ENCODE data around the gene IMMP2L.

Gene IMMP2L

DNA sequence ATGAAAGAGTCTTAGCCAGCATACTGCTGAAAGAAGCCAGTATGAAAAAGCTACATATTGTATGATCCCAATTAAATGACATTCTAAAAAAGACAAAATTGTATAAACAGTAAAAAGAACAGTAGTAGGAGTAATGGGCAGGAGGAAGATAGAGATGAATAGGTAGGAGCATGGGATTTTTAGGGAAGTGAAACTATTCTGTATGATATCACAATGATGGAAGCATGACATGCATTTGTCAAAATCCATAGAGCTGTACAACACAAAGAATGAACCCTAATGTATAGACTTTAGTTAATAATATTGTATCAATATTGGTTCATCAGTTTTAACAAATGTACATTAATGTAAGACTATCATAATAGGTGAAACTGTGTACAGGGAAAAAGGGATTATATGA, 147.9 kb downstream of the IMMP2L start:
- TF ChIP-seq, protein P1, sequence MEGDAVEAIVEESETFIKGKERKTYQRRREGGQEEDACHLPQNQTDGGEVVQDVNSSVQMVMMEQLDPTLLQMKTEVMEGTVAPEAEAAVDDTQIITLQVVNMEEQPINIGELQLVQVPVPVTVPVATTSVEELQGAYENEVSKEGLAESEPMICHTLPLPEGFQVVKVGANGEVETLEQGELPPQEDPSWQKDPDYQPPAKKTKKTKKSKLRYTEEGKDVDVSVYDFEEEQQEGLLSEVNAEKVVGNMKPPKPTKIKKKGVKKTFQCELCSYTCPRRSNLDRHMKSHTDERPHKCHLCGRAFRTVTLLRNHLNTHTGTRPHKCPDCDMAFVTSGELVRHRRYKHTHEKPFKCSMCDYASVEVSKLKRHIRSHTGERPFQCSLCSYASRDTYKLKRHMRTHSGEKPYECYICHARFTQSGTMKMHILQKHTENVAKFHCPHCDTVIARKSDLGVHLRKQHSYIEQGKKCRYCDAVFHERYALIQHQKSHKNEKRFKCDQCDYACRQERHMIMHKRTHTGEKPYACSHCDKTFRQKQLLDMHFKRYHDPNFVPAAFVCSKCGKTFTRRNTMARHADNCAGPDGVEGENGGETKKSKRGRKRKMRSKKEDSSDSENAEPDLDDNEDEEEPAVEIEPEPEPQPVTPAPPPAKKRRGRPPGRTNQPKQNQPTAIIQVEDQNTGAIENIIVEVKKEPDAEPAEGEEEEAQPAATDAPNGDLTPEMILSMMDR (IDR thresholded peaks at IDR 0.05; ENCODE audit: poor library complexity, severe bottlenecking), result no peak
- Histone ChIP-seq H3K4me1 (ENCODE audit: insufficient read depth, poor library complexity, severe bottlenecking) (no peaks in the 10 kb centered on the region), H3K9me3 (ENCODE audit: severe bottlenecking) (no peaks in the 10 kb centered on the region), H3K36me3 (ENCODE audit: low read depth) (no peaks in the 10 kb centered on the region), H3K27ac (ENCODE audit: poor library complexity, severe bottlenecking) (no peak overlapping the region), H3K4me3 (ENCODE audit: severe bottlenecking) (no peak overlapping the region), H3K27me3 (ENCODE audit: insufficient read depth, poor library complexity, severe bottlenecking) (no peaks in the 10 kb centered on the region)
- no peak for DNase-seq (ENCODE audit: low spot score)
- ATAC-seq (ENCODE audit: low read depth), result no peak

DNA sequence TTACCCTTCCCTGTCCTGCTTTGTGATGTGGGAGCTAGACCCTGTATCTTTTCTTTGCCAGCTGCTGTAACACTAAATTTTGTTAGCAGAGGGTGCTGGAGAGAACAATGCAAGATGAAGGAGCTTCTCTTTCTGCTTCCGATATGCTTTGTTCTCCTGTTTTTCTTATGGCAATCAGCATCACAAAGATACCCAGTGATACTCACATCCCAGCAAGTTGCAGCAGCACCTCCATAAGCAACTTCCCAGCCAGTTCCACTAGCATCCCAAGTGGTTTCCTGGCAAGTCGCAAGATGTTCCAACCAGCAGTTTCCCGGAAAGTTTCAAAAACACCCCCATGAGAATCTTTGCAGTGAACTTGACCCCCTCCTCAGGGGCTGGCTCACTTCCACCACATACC, 148.6 kb downstream of the IMMP2L start:
- Histone ChIP-seq H3K36me3 (ENCODE audit: low read depth) (no peaks in the 10 kb centered on the region), H3K27me3 (ENCODE audit: insufficient read depth, poor library complexity, severe bottlenecking) (no peaks in the 10 kb centered on the region), H3K27ac (ENCODE audit: poor library complexity, severe bottlenecking) (no peak overlapping the region), H3K4me1 (ENCODE audit: insufficient read depth, poor library complexity, severe bottlenecking) (no peaks in the 10 kb centered on the region), H3K4me3 (ENCODE audit: severe bottlenecking) (no peak overlapping the region), H3K9me3 (ENCODE audit: severe bottlenecking) (no peaks in the 10 kb centered on the region)
- ATAC-seq (ENCODE audit: low read depth), result no peak
- no peak for DNase-seq (ENCODE audit: low spot score)
- TF ChIP-seq, protein P1 (IDR thresholded peaks at IDR 0.05; ENCODE audit: poor library complexity, severe bottlenecking), result no peak

DNA sequence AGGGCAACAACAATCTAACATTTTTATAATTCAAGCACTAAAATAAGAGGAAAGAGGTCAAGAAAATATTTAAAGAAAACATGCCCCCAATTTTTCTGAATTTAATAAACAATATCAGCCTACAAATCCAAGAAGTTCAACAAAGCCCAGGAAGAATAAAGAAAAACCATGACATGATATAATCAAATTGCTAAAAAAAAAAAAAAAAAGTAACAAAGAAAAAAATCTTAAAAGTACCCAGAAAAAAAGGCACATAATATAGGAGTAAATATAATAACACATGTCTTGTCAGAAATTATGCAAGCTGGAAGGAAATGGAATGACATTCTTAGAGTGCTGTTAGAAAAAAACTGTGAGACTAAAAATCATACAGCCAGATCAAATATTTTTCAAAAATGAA, 151.4 kb downstream of the IMMP2L start:
- Histone ChIP-seq H3K36me3 (ENCODE audit: low read depth) (no peaks in the 10 kb centered on the region), H3K4me1 (ENCODE audit: insufficient read depth, poor library complexity, severe bottlenecking) (no peaks in the 10 kb centered on the region), H3K4me3 (ENCODE audit: severe bottlenecking) (no peak overlapping the region), H3K9me3 (ENCODE audit: severe bottlenecking) (no peaks in the 10 kb centered on the region), H3K27ac (ENCODE audit: poor library complexity, severe bottlenecking) (no peak overlapping the region), H3K27me3 (ENCODE audit: insufficient read depth, poor library complexity, severe bottlenecking) (no peaks in the 10 kb centered on the region)
- ATAC-seq (ENCODE audit: low read depth), result no peak
- no peak for DNase-seq (ENCODE audit: low spot score)
- TF ChIP-seq, protein P1 (IDR thresholded peaks at IDR 0.05; ENCODE audit: poor library complexity, severe bottlenecking), result no peak

DNA sequence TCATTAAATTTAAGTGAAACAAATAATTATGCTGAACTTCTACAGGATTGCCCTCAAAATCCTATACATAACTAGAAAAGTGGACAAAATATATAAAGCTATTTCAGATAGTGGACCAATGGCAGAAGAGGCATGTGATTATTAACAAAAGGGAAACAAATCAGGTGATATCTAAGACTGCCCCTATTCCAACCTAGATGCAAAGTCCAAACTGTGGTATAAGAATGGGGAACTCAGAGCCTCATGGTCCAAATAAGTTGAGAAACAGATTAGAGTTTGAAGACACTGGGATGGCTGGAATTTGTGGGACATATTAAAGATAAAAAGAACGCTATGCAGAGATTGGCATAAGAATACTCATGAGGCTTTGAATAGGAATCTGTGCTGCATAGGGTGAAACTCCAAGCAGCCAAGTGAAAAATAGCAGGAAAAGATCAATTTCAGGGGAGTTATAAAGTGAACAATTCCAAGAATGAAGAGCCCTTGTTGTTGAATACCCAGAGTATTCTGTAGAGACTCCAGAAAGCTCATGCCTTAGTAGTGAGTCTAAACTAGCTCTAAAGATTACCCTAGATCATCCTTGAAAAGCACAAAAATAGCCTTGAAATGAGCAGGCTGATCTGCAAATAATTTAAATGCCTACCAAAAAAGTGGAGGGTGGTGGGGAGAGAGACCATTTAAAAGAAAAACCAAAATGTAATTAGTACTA, 152.4 kb downstream of the IMMP2L start:
- no peak overlapping the region for H3K27ac ChIP-seq (ENCODE audit: poor library complexity, severe bottlenecking)
- TF ChIP-seq, protein P1 (IDR thresholded peaks at IDR 0.05; ENCODE audit: poor library complexity, severe bottlenecking), result no peak
- no peaks in the 10 kb centered on the region for H3K9me3 ChIP-seq (ENCODE audit: severe bottlenecking)
- H3K36me3 ChIP-seq (ENCODE audit: low read depth), result no peaks in the 10 kb centered on the region
- ATAC-seq (ENCODE audit: low read depth), result no peak
- no peak overlapping the region for H3K4me3 ChIP-seq (ENCODE audit: severe bottlenecking)
- DNase-seq (ENCODE audit: low spot score), result no peak
- H3K4me1 ChIP-seq (ENCODE audit: insufficient read depth, poor library complexity, severe bottlenecking), result no peaks in the 10 kb centered on the region
- H3K27me3 ChIP-seq (ENCODE audit: insufficient read depth, poor library complexity, severe bottlenecking), result no peaks in the 10 kb centered on the region

DNA sequence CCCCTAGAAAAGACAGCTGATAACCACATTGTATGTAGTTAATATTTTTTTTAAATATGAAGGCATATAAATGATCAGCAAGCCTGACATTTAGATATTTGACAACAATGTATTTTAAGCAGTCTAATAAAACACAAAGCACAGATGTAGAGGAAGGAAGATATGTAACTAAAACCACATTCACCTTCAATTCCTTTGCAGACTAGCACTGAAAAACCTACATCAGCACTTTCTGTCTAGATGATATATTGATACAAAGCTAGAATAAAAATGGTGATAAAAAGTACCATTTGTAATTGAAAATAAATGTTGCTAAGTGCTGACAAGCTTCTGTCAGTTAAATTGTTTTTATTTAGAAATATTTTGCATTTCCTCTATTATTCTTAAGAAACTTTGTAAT, 153.6 kb downstream of the IMMP2L start:
- TF ChIP-seq, protein P1 (IDR thresholded peaks at IDR 0.05; ENCODE audit: poor library complexity, severe bottlenecking), result no peak

More for the DNA sequence above, 153.6 kb downstream of the IMMP2L start:
- Histone ChIP-seq H3K36me3 (ENCODE audit: low read depth) (no peaks in the 10 kb centered on the region), H3K27ac (ENCODE audit: poor library complexity, severe bottlenecking) (no peak overlapping the region), H3K4me3 (ENCODE audit: severe bottlenecking) (no peak overlapping the region), H3K4me1 (ENCODE audit: insufficient read depth, poor library complexity, severe bottlenecking) (no peaks in the 10 kb centered on the region), H3K27me3 (ENCODE audit: insufficient read depth, poor library complexity, severe bottlenecking) (no peaks in the 10 kb centered on the region), H3K9me3 (ENCODE audit: severe bottlenecking) (no peaks in the 10 kb centered on the region)
- DNase-seq (ENCODE audit: low spot score) (no peak), ATAC-seq (ENCODE audit: low read depth) (no peak)

All from RWPE2 (cell line).